Neural progenitor cell (in vitro differentiated cells): ENCODE data around the gene KCNAB1.

ENCODE experiments used
- CTCF ChIP-seq: fragments of 200-600 bp; sonication (generic); IDR thresholded peaks from 2 replicates; pipeline ENCODE4 v1.5.1; 2017; ENCODE audit warnings: antibody characterized with exemption, mild to moderate bottlenecking
- EZH2 ChIP-seq: fragments of 200-600 bp; sonication (generic); IDR thresholded peaks from 2 replicates; pipeline ENCODE4 v1.6.1; 2017; ENCODE audit warnings: antibody characterized with exemption, mild to moderate bottlenecking, moderate library complexity

GRCh38 chr3:156161172-156161571, 40.8 kb downstream of the KCNAB1 start:
- TF ChIP-seq CTCF (no peak), EZH2 (no peak)
